Measurements from ENCODE around the gene PHLDB1. TPM values are rescaled to one million over a fixed set of nuclear protein-coding genes. Genes with fewer than 3 reads are reported as not detected.

PHLDB1 gene
- total RNA-seq, 2 donors from 2014 or later: 1.8 to 2.6 TPM

- no peaks in the 10 kb centered on the region for H3K36me3 Mint-ChIP-seq (ENCODE audit: low read depth)
- H3K27ac Mint-ChIP-seq: peak overlapping the region; percentile 94
- no peaks in the 10 kb centered on the region for H3K27me3 Mint-ChIP-seq
- H3K4me3 Mint-ChIP-seq: peak overlapping the region; percentile 77
- DNase-seq: peak in 1 of 3 donors; percentile 19
- ATAC-seq: peak; percentile 82
- H3K9me3 ChIP-seq (ENCODE audit: control insufficient read depth, low read length, poor library complexity, severe bottlenecking): no peaks in the 10 kb centered on the region
- H3K4me1 Mint-ChIP-seq: peaks cover 25% of the 10 kb centered on the region
Observed at GRCh38 chr11:118705111-118705741, 97.8 kb downstream of the PHLDB1 start.

GRCh38 chr11:118705791-118706545 lies 98.6 kb downstream of the PHLDB1 start:
- H3K9me3 ChIP-seq (ENCODE audit: control insufficient read depth, low read length, poor library complexity, severe bottlenecking): no peaks in the 10 kb centered on the region
- DNase-seq (no peak), ATAC-seq (no peak)
- Mint-ChIP-seq H3K27ac (peak overlapping the region; percentile 94), H3K27me3 (no peaks in the 10 kb centered on the region), H3K36me3 (ENCODE audit: low read depth) (no peaks in the 10 kb centered on the region), H3K4me3 (peak overlapping the region; percentile 77), H3K4me1 (peaks cover 22% of the 10 kb centered on the region)

GRCh38 chr11:118706546-118706825 lies 99.1 kb downstream of the PHLDB1 start:
- no peaks in the 10 kb centered on the region for H3K27me3 Mint-ChIP-seq
- peaks cover 22% of the 10 kb centered on the region for H3K4me1 Mint-ChIP-seq
- peak overlapping the region; percentile 94 for H3K27ac Mint-ChIP-seq
- no peak overlapping the region for H3K4me3 Mint-ChIP-seq
- DNase-seq: no peak
- H3K9me3 ChIP-seq (ENCODE audit: control insufficient read depth, low read length, poor library complexity, severe bottlenecking): no peaks in the 10 kb centered on the region
- no peak for ATAC-seq
- H3K36me3 Mint-ChIP-seq (ENCODE audit: low read depth): no peaks in the 10 kb centered on the region

Other genes starting within 250 kb of the PHLDB1 start
- 10 to 100 TPM; 39.4 to 43.5 TPM for gene UBE4A, start 248.0 kb upstream of the PHLDB1 start, total RNA-seq
- gene ATP5MG, start 206.0 kb upstream of the PHLDB1 start, total RNA-seq: 100 to 1,000 TPM; 183 to 184 TPM
- gene KMT2A, start 171.1 kb upstream of the PHLDB1 start, total RNA-seq: 100 to 1,000 TPM; 156 to 178 TPM
- under 1 TPM in 1 of 2 donors, not detected in 1; 0.55 TPM for gene TTC36, start 80.1 kb upstream of the PHLDB1 start, total RNA-seq
- gene TMEM25, start 76.4 kb upstream of the PHLDB1 start, total RNA-seq: 1 to 10 TPM; 9.2 to 10.0 TPM
- 1 to 10 TPM; 5.2 to 5.7 TPM for gene IFT46, start 41.7 kb upstream of the PHLDB1 start, total RNA-seq
- gene ARCN1, start 35.2 kb upstream of the PHLDB1 start, total RNA-seq: 10 to 100 TPM; 86.2 to 87.5 TPM
- gene TREH, start 72.0 kb downstream of the PHLDB1 start, total RNA-seq: not detected
- 100 to 1,000 TPM; 218 to 290 TPM for gene DDX6, start 183.5 kb downstream of the PHLDB1 start, total RNA-seq